NCI-H1048 (cell line): Measurements from ENCODE around the gene WWOX.

Source experiments
- DNase-seq: peaks from one replicate; lab custom pipeline; 2025; lab: John Stamatoyannopoulos, UW

Gene WWOX

DNA sequence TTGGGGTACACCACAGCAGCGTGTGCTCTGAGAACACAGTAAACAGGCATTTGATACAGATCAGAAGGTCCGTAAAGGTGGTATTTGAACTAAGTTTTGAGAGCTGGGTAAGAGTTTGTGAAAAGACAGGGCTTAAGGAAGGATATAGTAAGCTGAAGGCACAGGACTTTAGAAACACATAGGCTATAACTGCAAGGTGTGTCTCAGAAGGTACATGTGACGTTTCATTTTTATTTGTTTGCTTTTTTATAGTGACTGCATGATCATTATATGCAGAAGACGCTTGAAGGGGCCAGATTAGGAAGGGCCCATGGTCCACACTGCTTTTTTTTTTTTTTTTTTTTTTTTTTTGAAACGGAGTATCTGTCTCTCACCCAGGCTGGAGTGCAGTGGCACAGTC, 644.6 kb downstream of the WWOX start:
- no peak for DNase-seq

DNA sequence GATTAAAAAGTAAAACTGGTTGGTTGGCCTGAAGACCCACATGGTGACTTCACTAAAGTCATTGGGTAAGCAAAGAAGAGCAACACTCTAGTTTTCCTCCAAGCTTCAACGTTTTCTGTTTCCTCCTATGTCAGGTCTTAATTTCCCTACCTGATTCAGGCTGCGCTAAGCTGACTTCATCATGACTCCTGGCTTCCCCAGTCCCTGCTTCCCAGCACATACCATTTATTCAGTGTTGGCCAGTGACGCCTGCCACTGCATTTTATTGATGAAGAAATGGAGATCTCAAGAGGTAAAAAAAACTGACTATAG, 645.3 kb downstream of the WWOX start:
- no peak for DNase-seq

DNA sequence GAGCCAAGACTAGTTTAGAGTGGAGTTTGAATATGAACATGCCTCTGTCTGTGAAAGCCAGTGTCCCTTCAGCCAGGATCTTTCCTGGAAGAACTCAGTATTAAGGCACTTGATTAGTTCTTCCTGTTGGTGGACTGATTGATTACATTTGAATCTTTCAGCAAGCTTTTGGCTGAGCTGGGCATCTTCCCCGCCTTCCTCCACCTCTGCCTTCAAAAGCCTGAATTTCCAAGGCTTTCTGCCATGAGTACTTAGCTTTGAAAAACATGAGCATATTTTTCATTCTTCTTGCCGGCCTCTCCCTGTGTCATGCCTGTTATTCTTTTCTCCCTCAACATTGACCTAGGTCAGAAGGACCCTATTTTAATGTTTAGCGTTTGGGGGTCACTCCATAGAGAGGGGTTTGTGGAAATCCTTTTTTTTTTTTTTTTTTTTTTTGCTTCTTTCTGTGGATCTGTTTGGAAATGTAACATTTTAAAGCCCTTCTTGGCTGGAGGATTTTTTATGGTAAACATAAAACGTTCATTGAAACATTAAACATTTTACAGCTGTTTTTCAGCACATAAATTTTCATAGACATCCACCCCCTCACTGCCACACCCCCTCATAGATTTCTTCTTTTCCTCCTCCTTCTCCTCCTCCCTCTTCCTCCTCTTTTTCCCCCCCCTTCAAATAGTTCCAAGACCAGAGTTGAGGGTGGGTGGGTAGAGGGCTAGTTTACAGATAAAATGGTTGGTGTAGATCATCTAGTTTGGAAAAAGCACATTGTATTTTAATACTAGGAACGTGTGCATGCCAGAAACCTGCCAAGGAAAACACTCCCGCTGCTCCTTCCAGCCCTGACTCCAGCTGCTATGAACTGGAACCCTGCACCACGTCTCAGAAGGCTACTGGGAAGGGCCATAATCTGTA, 645.9 kb downstream of the WWOX start:
- no peak for DNase-seq

DNA sequence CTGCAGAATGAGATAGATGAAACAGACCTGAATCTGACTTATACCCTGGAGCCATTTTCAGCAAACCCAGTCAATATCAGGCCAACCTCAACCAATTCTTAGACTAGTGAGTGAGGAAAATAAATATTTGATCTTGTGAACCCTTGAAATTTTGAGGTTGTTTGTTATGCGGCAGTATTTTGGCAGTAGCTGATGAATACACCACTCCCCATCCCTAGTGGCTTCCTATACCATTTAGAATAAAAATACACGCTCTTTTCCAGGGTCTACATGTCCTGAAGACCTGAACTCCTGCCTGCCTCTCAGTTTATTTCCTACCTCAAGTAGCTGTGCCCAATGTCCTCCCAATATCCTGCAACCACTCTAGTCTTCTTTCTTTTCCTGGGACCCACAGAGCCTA, 647.3 kb downstream of the WWOX start:
- no peak for DNase-seq

- peak; percentile 1 for DNase-seq
Measured at GRCh38 chr16:78748220-78748929, 648.9 kb downstream of the WWOX start.

DNA sequence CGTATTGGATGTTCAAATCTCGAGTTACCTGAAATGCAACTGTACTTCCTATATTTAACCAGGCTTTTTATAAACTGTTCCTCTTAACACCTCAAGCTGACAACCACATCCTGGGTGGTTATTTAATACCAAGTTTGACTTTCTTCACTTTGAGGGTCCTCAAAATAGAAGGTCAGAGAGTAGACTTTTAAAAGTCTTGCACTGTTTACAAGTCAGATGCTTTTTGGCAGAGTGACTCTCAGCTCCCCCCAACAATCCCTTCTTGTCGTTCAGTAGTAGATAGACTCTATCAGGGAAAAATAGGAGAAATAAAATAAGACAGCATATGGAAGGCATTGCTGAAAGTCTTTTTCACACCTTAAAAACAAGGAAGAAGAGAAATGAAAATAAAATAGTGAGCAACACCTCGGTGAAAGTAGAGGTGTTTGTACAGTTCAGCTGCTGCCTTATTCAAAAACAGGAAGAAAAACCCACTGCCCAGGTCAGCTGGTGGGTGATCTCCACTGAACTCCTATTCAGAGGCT, 650.4 kb downstream of the WWOX start:
- DNase-seq = no peak

GRCh38 chr16:78750611-78751010, 651.2 kb downstream of the WWOX start:
- DNase-seq = no peak

- DNase-seq = no peak
Measured at GRCh38 chr16:78751601-78752000, 652.1 kb downstream of the WWOX start.

DNA sequence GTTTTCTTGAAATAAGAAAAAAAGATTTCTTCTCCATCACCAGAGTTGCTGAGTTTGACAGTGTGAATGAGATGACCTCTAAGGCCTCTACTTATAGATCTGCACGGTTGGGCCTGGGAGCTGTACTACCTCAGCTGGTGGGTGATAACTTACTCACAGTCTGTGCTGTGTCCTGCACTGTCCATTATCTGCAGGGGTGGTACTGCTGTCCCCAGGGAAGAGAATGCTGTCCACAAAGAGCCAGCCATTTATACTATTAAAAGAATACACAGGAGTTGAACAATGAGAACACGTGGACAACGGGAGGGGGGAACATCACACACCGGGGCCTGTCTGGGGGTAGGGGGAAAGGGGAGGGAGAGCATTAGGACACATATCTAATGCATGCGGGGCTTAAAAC, 655.3 kb downstream of the WWOX start:
- no peak for DNase-seq

DNA sequence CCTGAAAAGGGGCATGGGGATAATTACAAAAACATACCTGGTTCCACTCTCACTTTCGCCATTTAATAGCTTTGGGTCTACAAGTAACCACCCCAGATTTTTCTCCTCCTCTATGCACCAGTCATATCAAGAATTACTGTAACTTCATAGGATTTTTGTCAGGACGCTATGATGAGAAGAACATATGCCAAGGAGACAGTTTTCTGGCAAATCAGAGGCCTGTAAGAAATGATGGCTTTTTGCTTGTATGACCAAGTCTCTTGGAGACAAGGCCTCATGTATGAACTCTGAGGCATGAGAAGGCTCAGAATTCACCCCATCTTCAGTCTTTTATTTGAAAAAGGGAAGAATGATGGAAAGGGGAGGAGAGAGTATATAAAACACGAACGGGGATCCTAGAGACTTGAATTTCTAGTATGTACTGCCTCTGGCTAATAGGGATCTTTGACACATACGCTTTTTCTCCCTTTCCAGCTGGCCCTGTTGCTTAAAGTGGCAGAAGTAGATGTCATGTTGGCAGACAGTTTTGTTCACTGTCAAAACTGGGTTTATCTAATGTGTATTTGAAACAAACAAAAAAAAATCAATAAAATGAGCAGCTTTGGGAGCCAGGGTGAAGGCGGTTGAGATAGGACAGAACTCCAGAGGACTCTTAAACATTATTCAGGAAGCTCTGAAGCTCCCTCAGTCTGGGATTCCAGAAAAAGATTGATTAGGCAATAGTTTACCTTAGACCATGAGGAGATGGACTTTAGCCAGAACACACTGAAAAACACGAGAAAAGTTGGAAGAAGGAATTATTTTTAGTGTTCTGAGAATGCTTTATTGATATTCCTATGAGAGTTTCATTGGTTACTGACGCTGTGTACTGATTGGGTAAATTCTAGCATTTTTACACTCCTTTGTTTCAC, 656.6 kb downstream of the WWOX start:
- no peak for DNase-seq

DNA sequence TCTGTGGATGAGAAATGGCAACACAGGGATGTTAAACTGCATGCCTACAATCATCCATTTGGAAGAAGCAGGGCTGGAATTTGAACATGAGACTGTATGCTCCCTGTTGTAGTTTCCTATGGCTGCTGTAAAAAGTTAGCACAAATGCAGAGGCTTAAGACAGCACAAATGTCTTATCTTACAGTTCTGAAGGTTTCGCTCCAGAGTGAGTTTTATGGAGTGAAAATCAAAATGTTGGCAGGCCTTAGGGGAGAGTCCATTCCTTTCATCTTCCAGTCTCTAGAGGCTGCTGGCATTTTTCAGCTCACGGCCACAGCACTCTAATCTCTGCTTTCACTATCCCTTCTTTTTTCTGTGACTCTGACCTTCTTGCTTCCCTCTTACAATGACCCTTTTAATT, 660.1 kb downstream of the WWOX start:
- DNase-seq = no peak

DNA sequence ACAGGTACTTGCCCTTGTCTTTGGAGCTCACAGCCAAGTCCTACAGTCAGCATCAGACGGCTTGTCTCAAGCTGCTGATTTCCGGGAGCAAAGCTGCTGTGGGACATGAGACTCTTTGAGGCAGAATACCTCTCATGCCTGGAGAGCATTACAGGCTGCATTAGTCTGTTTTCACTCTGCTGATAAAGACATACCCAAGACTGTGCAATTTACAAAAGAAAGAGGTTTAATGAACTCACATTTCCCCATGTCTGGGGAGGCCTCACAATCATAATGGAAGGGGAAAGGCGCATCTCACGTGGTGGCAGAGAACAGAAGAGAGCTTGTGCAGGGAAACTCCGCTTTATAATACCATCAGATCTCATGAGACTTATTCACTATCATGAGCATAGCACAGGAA, 661.2 kb downstream of the WWOX start:
- DNase-seq = no peak

GRCh38 chr16:78761427-78761826, 662.0 kb downstream of the WWOX start:
- DNase-seq = no peak

- DNase-seq = no peak
Measured at GRCh38 chr16:78762222-78762621, 662.8 kb downstream of the WWOX start.

DNA sequence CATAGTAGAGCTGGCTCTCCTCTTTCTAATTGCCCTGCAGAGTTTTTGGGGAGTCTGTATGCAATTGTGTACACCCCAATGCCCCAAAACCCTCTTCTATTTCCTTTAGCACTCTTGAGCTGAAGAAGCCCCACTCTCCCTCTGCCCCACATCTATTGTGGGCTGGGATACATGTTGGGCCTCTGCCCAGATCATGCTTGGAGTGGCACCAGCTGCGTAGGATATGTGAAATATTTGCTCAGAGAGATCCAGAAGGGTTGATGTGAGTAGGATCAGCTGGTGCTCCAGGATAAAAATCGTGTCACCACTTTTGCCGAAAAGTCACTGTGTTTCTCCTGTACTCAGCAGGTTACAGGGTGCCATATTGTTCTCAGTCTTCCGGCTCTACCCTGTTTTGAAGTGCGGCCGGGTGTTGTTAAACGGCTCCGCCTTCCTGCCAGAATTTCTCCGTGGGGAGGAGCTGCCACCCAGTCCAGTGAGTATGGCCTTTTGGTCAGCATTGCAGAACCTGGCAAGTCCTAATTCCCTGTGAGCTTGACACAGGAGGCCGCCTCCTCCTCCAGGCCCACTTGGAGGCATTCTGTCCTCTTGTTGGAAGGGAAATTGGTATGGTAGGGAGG, 664.5 kb downstream of the WWOX start:
- DNase-seq = no peak

GRCh38 chr16:78764478-78764877, 665.0 kb downstream of the WWOX start:
- no peak for DNase-seq

GRCh38 chr16:78768226-78768625, 668.8 kb downstream of the WWOX start:
- no peak for DNase-seq

GRCh38 chr16:78768718-78769117, 669.3 kb downstream of the WWOX start:
- DNase-seq = no peak

- peak; percentile 62 for DNase-seq
Measured at GRCh38 chr16:78770353-78771091, 671.1 kb downstream of the WWOX start.

GRCh38 chr16:78773291-78773702, 673.8 kb downstream of the WWOX start:
- DNase-seq = no peak

DNA sequence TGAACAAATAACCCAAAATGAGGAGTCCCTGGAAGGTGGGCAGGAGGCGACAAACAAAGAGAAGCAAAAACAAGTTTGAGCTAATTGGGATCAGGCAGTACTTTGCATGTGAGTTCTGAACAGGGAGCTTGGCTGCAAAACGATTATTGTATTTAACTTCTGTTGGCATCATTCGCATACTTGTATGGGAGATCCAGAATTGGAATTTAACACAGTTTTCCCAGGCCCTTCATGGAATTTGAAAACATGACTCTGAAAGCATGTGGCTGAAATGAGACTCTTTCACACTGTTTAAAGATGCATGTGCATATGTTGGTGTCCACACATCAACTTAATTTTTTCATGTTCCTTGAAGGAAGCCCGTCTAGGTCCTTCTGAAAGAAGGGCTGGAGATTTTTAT, 674.3 kb downstream of the WWOX start:
- DNase-seq = no peak
